GM18499 (cell line): ENCODE data around the gene SYMPK.

ENCODE experiments used
- ATAC-seq: cut with Tn5 transposase; IDR thresholded peaks from one replicate; pipeline ENCODE4 v1.9.1; 2021; ENCODE audit warnings: moderate number of reproducible peaks; ENCODE audit not compliant: insufficient read depth, unreplicated experiment

The SYMPK gene

GRCh38 chr19:45886427-45887199, 23.7 kb upstream of the SYMPK start:
- no peak for ATAC-seq

DNA sequence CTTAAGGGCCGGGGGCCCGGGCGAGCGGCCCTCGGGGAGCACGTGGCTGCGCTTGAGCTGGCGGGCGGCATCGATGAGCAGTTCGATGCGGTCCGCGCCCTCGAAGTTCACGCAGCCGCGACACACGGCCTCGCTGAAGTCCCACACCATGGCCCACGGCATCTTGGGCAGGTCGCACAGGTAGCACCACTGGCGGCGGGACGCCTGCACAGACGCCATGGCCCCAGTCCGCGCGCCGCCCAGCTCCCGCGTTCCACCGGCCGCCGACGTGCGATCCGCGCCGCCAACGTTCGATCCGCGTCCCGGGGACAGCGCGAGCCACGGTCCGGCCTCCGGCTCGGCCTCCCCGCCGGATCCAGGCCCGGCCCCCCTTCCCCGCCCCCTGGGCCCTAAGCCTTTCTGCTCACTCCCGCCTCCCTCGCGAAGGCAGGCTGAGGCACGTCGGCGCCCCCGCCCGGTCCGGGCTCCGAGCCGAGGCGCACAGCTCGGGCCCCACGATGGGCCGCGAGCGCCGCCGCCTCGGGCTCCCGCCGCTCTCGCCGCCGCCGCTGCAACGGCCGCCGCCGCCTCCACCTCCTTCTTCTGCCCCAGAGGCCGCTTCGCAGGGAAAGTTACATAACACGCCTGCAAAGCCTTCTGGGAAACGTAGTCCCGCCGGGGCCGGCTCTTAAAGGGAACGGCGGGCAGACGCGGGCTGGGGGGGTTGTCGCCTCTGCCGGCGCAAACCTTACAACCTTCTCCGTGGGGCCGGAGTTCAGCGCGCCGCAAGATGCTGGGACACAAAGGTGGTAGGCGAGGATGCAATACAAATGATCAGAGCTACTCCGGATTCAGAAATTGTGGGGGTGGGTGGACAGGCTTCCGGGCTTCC, 22.8 kb upstream of the SYMPK start, which contains the start of gene IRF2BP1:
TSS of gene IRF2BP1 (minus strand) at position 586 of the 871 bp plus-strand sequence. CDS start at position 219, 367 bp downstream.
- ATAC-seq, result no peak

DNA sequence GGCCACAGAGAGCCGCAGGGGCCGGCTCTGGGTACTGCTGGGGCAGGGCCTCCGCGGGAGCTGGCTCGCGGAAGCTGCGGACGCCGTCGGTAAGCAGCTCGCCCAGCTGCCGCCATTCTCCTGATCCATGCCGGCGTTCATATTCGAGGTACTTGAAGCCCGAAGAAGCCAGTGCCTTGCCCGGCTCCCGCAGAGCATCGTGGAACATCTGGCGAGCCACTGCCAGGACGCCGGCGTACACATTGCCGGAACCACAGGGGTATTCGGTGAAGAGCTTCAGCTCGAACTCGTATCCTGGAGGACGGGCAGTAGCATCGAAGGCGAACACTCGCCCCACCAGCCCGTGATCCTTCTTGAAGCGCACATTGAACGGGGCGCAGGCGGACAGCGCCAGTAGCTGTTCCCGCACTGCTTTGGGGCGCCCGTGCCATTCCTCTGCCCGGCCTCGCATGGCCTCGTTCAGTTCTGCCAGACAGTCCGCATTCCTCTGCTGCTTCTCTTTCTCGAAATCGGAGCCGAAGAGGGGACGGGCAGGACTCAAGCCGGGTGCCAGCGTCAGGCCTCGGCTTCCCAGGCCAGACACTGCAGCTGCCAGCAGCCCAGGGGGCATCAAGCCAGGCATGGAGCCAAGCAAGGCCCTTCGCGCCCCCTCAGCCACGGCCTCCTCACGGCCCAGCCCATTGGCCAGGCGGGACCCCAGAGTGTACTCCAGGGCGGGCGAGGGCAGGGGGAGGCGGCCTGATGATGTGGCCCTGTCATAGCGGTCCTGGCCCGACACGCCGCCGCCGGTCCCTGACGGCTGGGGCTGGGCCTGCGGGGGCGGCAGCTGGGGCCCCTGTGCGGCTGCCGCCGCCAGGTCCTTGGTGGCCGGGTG, 22.0 kb upstream of the SYMPK start:
- no peak for ATAC-seq

DNA sequence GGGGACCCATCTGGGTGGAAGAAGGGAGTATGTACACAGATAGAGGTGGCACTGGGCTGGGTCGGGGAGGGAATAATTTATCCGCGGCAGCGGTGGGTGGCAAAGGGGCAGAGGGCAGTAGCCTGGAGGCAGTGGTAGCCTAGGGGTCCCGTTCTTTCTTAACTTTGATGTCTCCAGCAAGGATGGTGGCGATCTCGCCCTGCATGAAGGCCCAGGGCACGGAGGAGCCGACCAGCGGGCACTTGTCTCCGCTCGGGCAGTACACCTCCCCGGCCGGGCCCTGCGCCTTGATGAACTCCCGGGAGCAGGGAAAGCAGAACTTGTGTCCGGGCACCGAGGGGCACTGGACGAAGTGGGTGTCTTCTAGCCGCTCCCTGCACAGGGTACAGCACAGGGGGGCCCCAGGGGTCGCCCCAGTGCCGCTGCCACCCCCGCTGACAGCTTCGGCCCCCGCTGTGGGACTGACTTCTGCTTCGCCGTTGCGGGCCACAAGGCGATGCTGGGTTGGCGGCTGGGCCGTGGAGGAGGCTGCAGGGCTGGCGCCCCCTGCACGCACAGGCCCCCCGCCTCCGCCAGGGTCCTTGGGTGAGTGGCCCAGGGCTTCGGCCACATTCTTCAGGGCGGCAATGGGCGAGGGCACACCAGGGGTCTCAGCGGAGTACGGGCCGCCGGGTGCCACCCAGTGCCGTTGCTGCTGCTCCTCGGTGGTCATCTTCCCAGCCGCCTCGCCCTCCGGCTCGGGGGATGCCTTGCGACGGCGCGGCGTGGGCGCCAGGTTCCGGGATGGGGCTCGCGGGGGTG, 21.1 kb upstream of the SYMPK start:
- no peak for ATAC-seq

DNA sequence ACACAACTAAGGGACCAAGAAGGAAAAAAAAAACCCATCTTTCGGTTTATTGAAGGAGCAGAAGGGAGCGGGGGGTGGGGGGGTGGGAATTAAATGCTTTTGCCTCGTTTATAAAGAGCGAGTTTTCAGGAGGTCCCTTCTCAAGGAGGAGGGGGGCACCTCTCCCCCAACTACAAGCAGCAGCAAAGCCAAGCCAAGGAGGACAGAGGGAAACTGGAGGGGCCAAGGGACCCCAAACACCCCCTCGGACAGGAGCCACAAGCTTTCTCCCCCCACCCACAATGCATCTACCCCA, 20.6 kb upstream of the SYMPK start:
- ATAC-seq, result no peak

GRCh38 chr19:45882652-45883585, 20.0 kb upstream of the SYMPK start:
- ATAC-seq, result no peak

GRCh38 chr19:45881909-45882528, 19.1 kb upstream of the SYMPK start:
- ATAC-seq, result no peak

DNA sequence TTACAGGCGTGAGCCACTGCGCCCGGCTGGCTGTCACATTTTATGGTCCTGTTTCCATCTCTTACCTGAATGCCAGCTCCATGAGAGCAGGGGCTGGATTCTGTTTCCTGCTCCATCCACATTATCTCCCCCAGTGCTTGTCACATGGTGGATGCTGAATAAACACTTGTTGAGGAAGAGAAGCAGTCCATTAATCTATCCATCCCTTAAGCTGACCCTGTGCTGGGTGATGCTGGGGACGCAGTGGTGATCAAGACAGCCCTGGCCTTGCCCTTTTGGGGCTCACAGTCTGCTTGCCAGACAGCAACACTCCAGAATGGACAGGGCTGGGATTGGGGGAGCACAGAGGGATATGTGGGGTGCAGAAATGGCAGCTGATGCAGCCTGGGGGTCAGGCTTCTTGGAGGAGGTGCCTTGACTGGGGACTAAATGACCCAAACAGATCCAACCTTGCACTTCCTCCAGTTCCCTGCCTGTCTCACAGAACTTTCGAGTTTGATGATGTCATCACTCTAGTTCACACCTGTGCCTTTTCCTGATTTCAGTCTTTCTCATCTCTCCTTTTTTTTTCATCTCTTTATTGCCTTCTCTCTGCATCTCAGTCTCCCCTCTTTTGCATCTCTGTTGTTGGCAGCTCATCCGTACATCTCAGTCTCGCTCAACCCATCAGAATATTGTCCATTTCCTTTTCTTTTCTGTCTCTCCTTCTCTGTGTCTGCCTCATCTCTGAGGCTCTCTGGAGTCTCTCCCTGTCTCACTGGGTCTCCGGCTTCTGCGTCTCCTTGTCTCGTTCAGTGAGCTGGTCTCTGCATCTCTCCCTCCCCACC, 18.3 kb upstream of the SYMPK start:
- ATAC-seq, result no peak

DNA sequence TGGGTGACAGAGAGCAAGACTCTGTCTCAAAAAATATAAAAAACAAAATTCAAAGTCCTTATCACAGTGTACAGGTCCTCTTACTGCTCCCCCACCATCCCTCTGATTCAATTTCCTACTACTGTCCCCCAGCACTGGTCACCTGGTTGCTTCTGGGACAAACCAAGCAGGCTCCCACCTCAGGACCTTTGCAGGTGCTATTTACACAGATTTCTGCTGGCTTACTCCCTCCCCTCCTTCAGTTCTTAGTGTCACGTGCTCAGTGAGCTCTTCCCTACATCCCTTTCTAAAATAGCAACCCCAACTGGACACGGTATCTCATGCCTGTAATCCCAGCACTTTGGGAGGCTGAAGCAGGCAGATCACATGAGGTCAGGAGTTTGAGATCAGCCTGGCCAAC, 17.0 kb upstream of the SYMPK start:
- ATAC-seq, result no peak

GRCh38 chr19:45879055-45879454, 16.1 kb upstream of the SYMPK start:
- ATAC-seq, result no peak

DNA sequence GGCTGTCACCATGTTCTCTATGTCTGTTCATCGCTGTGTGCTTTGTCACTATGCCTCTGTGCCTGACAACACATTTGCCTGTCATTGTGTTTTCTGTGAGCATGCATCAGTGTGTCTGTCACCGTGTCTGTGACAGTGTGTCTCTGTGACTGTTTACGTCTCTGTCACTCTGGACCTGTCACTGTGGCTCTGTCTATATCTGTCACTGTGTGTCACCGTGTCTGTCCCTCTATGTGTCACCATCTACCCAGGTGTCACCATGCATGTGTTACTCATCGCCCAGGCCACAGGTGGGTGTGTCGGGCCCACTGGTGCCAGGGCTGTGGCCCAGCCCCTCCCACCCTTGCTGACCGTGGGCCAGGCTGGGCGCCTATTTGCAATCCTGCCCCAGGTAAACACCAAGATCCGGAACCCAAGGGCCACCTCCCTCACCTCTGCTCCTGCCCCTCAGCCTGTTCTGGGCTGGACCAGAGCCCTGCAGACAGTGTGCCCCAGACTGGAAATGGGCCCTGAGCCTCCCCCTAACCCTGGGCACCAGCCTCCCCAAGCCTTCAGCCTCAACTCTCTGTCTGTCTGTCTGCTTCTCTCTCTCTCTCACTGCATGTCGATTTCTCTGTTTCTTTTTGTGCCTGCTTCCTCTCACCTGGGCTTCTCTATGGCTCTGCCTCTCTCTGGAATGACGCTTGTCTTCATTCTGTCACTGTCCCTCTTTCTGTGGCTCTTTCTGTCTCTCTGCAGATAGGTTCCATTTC, 15.3 kb upstream of the SYMPK start:
- ATAC-seq, result no peak

GRCh38 chr19:45876411-45877197, 13.7 kb upstream of the SYMPK start:
- no peak for ATAC-seq

DNA sequence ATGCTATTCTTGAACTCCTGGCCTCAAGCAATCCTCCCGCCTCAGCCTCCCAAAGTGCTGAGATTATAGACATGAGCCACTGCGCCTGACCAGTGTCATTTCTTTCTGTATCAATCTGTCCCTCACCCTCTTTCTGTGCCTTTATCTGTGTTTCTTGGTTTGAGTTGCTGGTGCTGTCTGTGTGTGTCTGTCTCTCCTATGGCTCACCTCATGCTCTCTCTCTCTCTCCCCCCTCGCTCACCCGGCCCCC, 13.1 kb upstream of the SYMPK start:
- ATAC-seq, result no peak

- no peak for ATAC-seq
These were observed 11.6 kb upstream of the SYMPK start for GRCh38 chr19:45874620-45874966.

GRCh38 chr19:45873219-45873772, 10.3 kb upstream of the SYMPK start:
- ATAC-seq, result no peak
